Ovary (tissue), 9 donors: ENCODE results near the gene TMPRSS3. TPM values are rescaled to one million over a fixed set of nuclear protein-coding genes. Genes with fewer than 3 reads are reported as not detected.

ENCODE experiments used
- DNase-seq, 5 donors: peaks; one replicate each; pipeline ENCODE4 v3.0.0-alpha.2; 2019 to 2020
- H3K27ac ChIP-seq, 2 donors: fragments of 200-600 bp; one replicate each; pipeline versions ENCODE4 v1.5.1 to v1.8.0; 2019 to 2022
- H3K27me3 ChIP-seq: fragments of 200-600 bp; one replicate; pipeline ENCODE4 v1.8.0; 2022
- H3K36me3 ChIP-seq: fragments of 200-600 bp; sonication (generic); one replicate; pipeline ENCODE4 v1.5.1; 2019
- H3K4me1 ChIP-seq: one replicate; pipeline ENCODE4 v1.8.1; 2013; ENCODE audit warnings: mild to moderate bottlenecking, moderate library complexity; ENCODE audit not compliant: insufficient read depth
- H3K4me3 ChIP-seq: fragments of 200-600 bp; sonication (generic); one replicate; pipeline ENCODE4 v1.5.1; 2017
- H3K9me3 ChIP-seq, 2 donors: fragments of 200-600 bp in 1 of 2; sonication (generic) in 1 of 2; one replicate each; pipeline versions ENCODE4 v1.5.1 to v1.8.1; 2013 to 2019; ENCODE audit warnings: mild to moderate bottlenecking in 1 of 2, moderate library complexity in 1 of 2
- EP300 ChIP-seq: sonication (generic); formaldehyde crosslinking; IDR thresholded peaks from one replicate; pipeline ENCODE4 v1.6.1; 2017; ENCODE audit warnings: antibody characterized with exemption
- POLR2A ChIP-seq: fragments of 450-650 bp; IDR thresholded peaks from one replicate; pipeline ENCODE4 v1.6.1; 2017; ENCODE audit warnings: antibody characterized with exemption, mild to moderate bottlenecking, moderate library complexity
- WGBS, 3 donors: extraction: QIAGEN DNeasy Blood & Tissue Kit in 1 of 3; methylation state at CpG; one replicate each; pipeline versions ENCODE4 v1.1.5 to v1.1.7; 2013 to 2017; 5-methylcytosine and 5-hydroxymethylcytosine counted together
- intact Hi-C, 4 donors: fragments of 100-400 bp; cut with DNase I; formaldehyde crosslinking; loops; one replicate each; pipeline versions ENCODE4 v1.11.0 to v1.15.1; 2022 to 2023
- polyA plus RNA-seq, 2 donors: library from polyadenylated mRNA; stranded (reverse); fragments of 200-250 nt in 1 of 2; fragments of 350-450 nt in 1 of 2; fragmentation: Illumina TruSeq in 1 of 2; extraction: RNeasy Lipid Tissue Mini Kit (QIAGEN cat#74804) in 1 of 2; gene quantifications; one replicate each; pipeline ENCODE4 v1.2.3, GENCODE V29; 2013 to 2014
- total RNA-seq, 7 donors: library from RNA; depleted of rRNA in 2 of 7; stranded (reverse); fragments of >200 nt in 2 of 7; fragmentation: NEBNext Ultra II Directional in 3 of 7; extraction: Animal tissue kit (Norgen Biotek cat#: 25700) in 3 of 7; gene quantifications; one replicate each; pipeline versions ENCODE4 v1.1.0 to v1.2.4, GENCODE V29; 2016 to 2023
- TF ChIP-seq, protein P1 (sequence below), 3 donors: fragments of 450-650 bp in 2 of 3; fragments of 200-600 bp in 1 of 3; IDR thresholded peaks; one replicate each; pipeline versions ENCODE4 v1.5.1 to v1.8.0; 2016 to 2022; ENCODE audit warnings: antibody characterized with exemption in 3 of 3, mild to moderate bottlenecking in 1 of 3
- donor health status: DM: no; HTN: no; CAD: no; lungs with moderate emphysema.
- donor health status: DM: no; HTN: no; CAD: no.
- donor health status: Bipolar disorder and iron deficiency.
- donor health status: DM: yes; HTN: yes; CAD: no.
- donor health status: DM: no; HTN: no; CAD: no.
- donor health status: DM: yes; HTN: yes; CAD: no.

The TMPRSS3 gene
- total and polyA plus RNA-seq, 9 donors: 0.07 to 28.6 (median 1.4) TPM; not detected in 2

DNA sequence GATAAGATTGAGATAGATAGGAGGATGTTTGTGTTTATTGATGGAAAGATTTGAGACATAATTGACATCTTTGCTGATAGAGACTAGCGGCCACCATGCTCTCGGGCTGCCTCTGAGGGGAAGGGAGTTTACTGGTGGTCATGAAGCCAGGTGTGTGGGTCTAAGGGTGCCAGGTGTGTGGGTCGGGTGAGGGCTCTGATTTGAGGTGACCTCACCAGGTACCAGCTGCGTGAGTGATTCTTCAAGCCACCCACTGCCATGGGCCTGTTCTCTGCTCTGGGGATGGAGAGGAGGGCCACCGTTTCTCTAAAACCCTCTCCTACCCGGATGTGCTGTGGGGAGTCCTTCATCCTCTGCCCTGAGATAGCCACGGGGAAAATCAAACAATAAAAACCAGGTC lies 11.0 kb upstream of the TMPRSS3 start:
- 79 to 83% (median 81%) methylated on average over 7 of the region's 7 CpGs for WGBS, 3 donors
- Histone ChIP-seq H3K4me3 (no peak overlapping the region), H3K9me3 (no peaks in the 10 kb centered on the region), H3K27ac (no peak overlapping the region), H3K27me3 (no peaks in the 10 kb centered on the region), H3K4me1 (no peaks in the 10 kb centered on the region), H3K36me3 (no peaks in the 10 kb centered on the region)
- TF ChIP-seq POLR2A (no peak), EP300 (no peak)
- TF ChIP-seq, protein P1, sequence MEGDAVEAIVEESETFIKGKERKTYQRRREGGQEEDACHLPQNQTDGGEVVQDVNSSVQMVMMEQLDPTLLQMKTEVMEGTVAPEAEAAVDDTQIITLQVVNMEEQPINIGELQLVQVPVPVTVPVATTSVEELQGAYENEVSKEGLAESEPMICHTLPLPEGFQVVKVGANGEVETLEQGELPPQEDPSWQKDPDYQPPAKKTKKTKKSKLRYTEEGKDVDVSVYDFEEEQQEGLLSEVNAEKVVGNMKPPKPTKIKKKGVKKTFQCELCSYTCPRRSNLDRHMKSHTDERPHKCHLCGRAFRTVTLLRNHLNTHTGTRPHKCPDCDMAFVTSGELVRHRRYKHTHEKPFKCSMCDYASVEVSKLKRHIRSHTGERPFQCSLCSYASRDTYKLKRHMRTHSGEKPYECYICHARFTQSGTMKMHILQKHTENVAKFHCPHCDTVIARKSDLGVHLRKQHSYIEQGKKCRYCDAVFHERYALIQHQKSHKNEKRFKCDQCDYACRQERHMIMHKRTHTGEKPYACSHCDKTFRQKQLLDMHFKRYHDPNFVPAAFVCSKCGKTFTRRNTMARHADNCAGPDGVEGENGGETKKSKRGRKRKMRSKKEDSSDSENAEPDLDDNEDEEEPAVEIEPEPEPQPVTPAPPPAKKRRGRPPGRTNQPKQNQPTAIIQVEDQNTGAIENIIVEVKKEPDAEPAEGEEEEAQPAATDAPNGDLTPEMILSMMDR (IDR thresholded peaks at IDR 0.05): no peak
- intact Hi-C loops: no loop called here
- DNase-seq: no peak

DNA sequence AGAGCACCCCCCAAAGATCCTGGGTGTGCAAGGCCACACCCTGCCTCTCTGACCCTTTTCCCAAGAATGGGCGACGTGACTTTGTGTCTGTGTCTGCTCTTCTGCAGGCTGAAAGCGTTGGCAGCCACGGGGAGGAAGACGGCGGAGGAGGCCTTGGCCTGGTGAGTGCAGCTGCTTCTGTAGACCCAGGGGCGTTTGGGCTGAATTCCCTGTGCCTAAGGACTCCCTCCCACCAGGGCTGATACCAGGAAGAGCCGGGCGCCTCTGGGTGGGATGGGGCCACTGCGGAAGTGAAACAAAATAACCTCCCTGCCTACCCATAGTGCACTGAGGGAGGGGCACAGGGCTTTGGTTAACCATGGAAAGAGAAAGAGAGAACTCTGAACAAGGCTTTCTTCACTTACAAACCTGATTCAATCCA lies 10.4 kb upstream of the TMPRSS3 start:
- WGBS, 3 donors: 40 to 59% (median 54%) methylated on average over 10 of the region's 10 CpGs
- no peaks in the 10 kb centered on the region for H3K36me3 ChIP-seq
- no peak for TF ChIP-seq POLR2A
- no peak for TF ChIP-seq EP300
- TF ChIP-seq, protein P1 (IDR thresholded peaks at IDR 0.05): no peak
- no peaks in the 10 kb centered on the region for H3K4me1 ChIP-seq
- no peaks in the 10 kb centered on the region for H3K27me3 ChIP-seq
- no peak overlapping the region for H3K4me3 ChIP-seq
- intact Hi-C loops: no loop called here
- DNase-seq: no peak
- H3K27ac ChIP-seq: no peak overlapping the region
- no peaks in the 10 kb centered on the region for H3K9me3 ChIP-seq

DNA sequence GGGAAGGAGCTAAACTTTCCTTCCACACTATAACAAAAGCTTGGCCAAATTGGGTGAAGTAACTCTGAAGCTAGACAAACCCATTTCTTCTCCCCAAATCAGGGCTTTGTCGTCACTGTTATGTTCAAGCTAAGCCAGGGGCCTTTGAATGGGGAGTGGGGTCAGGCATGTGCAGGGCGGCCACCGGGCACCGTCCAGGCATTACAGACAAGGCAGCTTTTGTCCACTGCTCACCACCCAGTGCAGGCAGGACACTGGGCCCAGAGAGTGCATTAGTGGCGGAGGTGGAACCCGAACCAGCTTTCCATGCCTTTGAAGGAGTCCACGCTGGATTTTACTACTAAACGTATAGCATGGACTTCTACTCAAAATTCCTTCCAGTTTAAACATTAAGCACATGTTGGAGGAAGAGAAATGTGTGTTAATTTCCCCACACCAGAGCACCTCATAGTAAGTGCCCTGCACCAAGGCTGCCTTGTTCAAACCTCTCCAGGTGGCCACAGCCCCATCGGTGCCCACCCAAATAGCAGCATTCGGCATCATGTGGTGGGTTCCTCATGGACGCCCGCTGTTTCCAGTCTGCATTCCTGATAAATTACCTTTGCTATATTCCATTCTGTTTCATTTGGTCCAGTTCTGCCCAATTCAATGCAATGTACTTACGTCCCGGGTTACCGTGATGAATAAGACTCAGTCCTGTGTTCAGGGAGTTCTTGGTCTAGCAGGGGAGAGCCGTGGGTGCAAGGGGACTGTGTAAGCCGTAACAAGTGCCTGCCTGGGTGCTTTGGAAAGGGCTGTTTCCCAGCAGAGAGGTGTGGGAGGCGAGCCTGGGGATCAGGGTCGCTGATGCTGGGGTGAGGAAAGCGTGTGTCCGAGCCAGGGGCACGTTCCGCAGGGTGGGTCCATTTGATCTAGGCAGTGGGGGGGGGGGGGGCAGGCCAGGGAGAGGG lies 9.5 kb upstream of the TMPRSS3 start:
- no peak for DNase-seq
- Histone ChIP-seq H3K4me1 (no peaks in the 10 kb centered on the region), H3K4me3 (no peak overlapping the region), H3K36me3 (no peaks in the 10 kb centered on the region), H3K27me3 (no peaks in the 10 kb centered on the region), H3K9me3 (no peaks in the 10 kb centered on the region), H3K27ac (no peak overlapping the region)
- intact Hi-C loops: no loop called here
- WGBS, 3 donors: 88 to 91% (median 90%) methylated on average over 23 of the region's 23 CpGs
- TF ChIP-seq, protein P1 (IDR thresholded peaks at IDR 0.05): no peak
- TF ChIP-seq EP300 (no peak), POLR2A (no peak)

DNA sequence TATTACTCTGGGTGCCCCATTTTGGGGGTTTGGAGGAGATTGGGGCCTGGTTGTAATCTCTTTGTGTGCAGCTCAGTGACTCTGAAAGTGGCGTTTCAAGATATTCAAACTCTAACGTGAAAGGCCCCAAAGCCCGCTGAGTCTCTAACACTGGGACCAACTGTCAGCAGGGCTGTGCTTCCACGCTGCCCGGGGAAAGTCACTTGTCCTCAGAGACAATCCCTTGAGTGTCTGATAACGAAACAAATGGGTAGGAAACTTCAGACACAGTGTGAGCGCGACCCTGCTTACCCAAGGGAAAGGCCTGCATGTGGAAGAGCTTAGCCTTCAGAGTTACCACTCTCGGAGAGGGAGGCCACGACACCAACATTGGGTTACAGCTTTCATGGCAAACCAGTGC lies 8.7 kb upstream of the TMPRSS3 start:
- H3K9me3 ChIP-seq: no peaks in the 10 kb centered on the region
- no peaks in the 10 kb centered on the region for H3K36me3 ChIP-seq
- intact Hi-C loops: no loop called here
- 90 to 95% (median 92%) methylated on average over 10 of the region's 10 CpGs for WGBS, 3 donors
- no peak for DNase-seq
- no peak overlapping the region for H3K27ac ChIP-seq
- no peaks in the 10 kb centered on the region for H3K27me3 ChIP-seq
- H3K4me1 ChIP-seq: no peaks in the 10 kb centered on the region
- no peak overlapping the region for H3K4me3 ChIP-seq
- TF ChIP-seq POLR2A (no peak), EP300 (no peak)
- TF ChIP-seq, protein P1 (IDR thresholded peaks at IDR 0.05): no peak
